GM19025 (cell line): ENCODE measurements around the gene UBE2Q1.

Experiments
- ATAC-seq: cut with Tn5 transposase; IDR thresholded peaks from one replicate; pipeline ENCODE4 v1.9.1; 2021; ENCODE audit warnings: mild to moderate bottlenecking, low read depth, moderate library complexity; ENCODE audit not compliant: unreplicated experiment

Gene UBE2Q1

GRCh38 chr1:154519591-154519991 lies 38.9 kb downstream of the UBE2Q1 start:
- no peak for ATAC-seq

GRCh38 chr1:154517661-154518060 lies 40.8 kb downstream of the UBE2Q1 start:
- ATAC-seq: no peak

- ATAC-seq: no peak
Observed at GRCh38 chr1:154514066-154514553, 44.4 kb downstream of the UBE2Q1 start.

GRCh38 chr1:154512760-154513159 lies 45.7 kb downstream of the UBE2Q1 start:
- ATAC-seq: no peak

GRCh38 chr1:154503898-154504297 lies 54.6 kb downstream of the UBE2Q1 start:
- no peak for ATAC-seq

- ATAC-seq: no peak
Observed at GRCh38 chr1:154502744-154503115, 55.7 kb downstream of the UBE2Q1 start.

- no peak for ATAC-seq
Observed at GRCh38 chr1:154502066-154502743, 56.3 kb downstream of the UBE2Q1 start, which contains the start of the genes SHE and TDRD10. TSS of gene SHE (minus strand) at chr1:154502412. CDS start at chr1:154502026, 386 bp downstream. TSS of gene TDRD10 (plus strand) at chr1:154502219. CDS start at chr1:154506904, 4,685 bp downstream.

- no peak for ATAC-seq
Observed at GRCh38 chr1:154501423-154502065, 56.9 kb downstream of the UBE2Q1 start.

- ATAC-seq: no peak
Observed at GRCh38 chr1:154500533-154500932, 57.9 kb downstream of the UBE2Q1 start.

- ATAC-seq: no peak
Observed at GRCh38 chr1:154499446-154499845, 59.0 kb downstream of the UBE2Q1 start.
